HepG2 (cell line): ENCODE results near the gene DCK. TPM values are rescaled to one million over a fixed set of nuclear protein-coding genes. Genes with fewer than 3 reads are reported as not detected.

Experiments used
- AGO1 ChIP-seq: fragments of 200-400 bp; formaldehyde crosslinking; IDR thresholded peaks from 2 replicates; pipeline ENCODE4 v1.6.1; 2017; ENCODE audit warnings: mild to moderate bottlenecking, low read depth, low read length, moderate library complexity; ENCODE audit not compliant: poor library complexity, severe bottlenecking
- CEBPB ChIP-seq: IDR thresholded peaks from 2 replicates; pipeline ENCODE4 v1.6.1; 2011; ENCODE audit warnings: low read depth, low read length, improper control_type of control experiment, borderline replicate concordance
- MAFK ChIP-seq, 2 experiments: IDR thresholded peaks in 1 of 2; conservative IDR thresholded peaks in 1 of 2; 2 replicates each; pipeline ENCODE4 v1.6.1; 2011; ENCODE audit warnings: improper control_type of control experiment in 2 of 2, low read length in 2 of 2
- NCOA5 ChIP-seq: sonication (generic); formaldehyde crosslinking; IDR thresholded peaks from 2 replicates; pipeline ENCODE4 v1.4.0; 2020; ENCODE audit warnings: missing genetic modification reagents
- SAP130 ChIP-seq: IDR thresholded peaks from 2 replicates; pipeline ENCODE4 v1.6.1; 2016; ENCODE audit warnings: low read depth
- TBX2 ChIP-seq: sonication (generic); formaldehyde crosslinking; IDR thresholded peaks from 2 replicates; pipeline ENCODE4 v1.5.0; 2020; ENCODE audit warnings: missing genetic modification reagents, mild to moderate bottlenecking, borderline replicate concordance
- TBX3 ChIP-seq: fragments of 450-650 bp; IDR thresholded peaks from 2 replicates; pipeline ENCODE4 v1.6.1; 2017; ENCODE audit warnings: antibody characterized with exemption, mild to moderate bottlenecking, inconsistent platforms, borderline replicate concordance
- TOPORS ChIP-seq: sonication (generic); formaldehyde crosslinking; IDR thresholded peaks from 2 replicates; pipeline ENCODE4 v1.8.0; 2023; ENCODE audit warnings: mild to moderate bottlenecking, missing genetic modification reagents
- ZKSCAN5 ChIP-seq: sonication (generic); formaldehyde crosslinking; IDR thresholded peaks from 2 replicates; pipeline ENCODE4 v1.5.1; 2020; ENCODE audit warnings: mild to moderate bottlenecking, missing genetic modification reagents
- ZMYM3 ChIP-seq: sonication (generic); formaldehyde crosslinking; IDR thresholded peaks from 2 replicates; pipeline ENCODE4 v1.5.1; 2020; ENCODE audit warnings: mild to moderate bottlenecking, missing genetic modification reagents
- ZNF337 ChIP-seq: sonication (generic); formaldehyde crosslinking; IDR thresholded peaks from 2 replicates; pipeline ENCODE4 v1.5.1; 2020; ENCODE audit warnings: missing genetic modification reagents, low read depth, mild to moderate bottlenecking, borderline replicate concordance
- ZNF484 ChIP-seq: sonication (generic); formaldehyde crosslinking; IDR thresholded peaks from 2 replicates; pipeline ENCODE4 v1.5.1; 2020; ENCODE audit warnings: mild to moderate bottlenecking, low read depth, missing genetic modification reagents, borderline replicate concordance
- ZNF547 ChIP-seq: sonication (generic); formaldehyde crosslinking; IDR thresholded peaks from 2 replicates; pipeline ENCODE4 v1.5.1; 2020; ENCODE audit warnings: mild to moderate bottlenecking, missing genetic modification reagents
- ZNF703 ChIP-seq: sonication (generic); formaldehyde crosslinking; IDR thresholded peaks from 2 replicates; pipeline ENCODE4 v1.5.1; 2020; ENCODE audit warnings: missing genetic modification reagents, mild to moderate bottlenecking, moderate library complexity, borderline replicate concordance
- ZNF768 ChIP-seq: sonication (generic); formaldehyde crosslinking; IDR thresholded peaks from 2 replicates; pipeline ENCODE4 v1.4.0; 2020; ENCODE audit warnings: missing genetic modification reagents
- polyA plus RNA-seq, 8 experiments: library from polyadenylated mRNA; depleted of rRNA in 3 of 8; stranded (reverse) in 7 of 8; unstranded in 1 of 8; fragments of >200 nt; fragmentation: Illumina TruSeq in 4 of 8; extraction: Trizol in 4 of 8; gene quantifications; 2 replicates each; pipeline versions ENCODE4 v1.2.1 to v1.2.3, GENCODE V29; 2011 to 2016; ENCODE audit warnings: low read depth in 4 of 8, missing spikeins in 1 of 8, mixed read lengths in 1 of 8; ENCODE audit not compliant: insufficient read depth in 1 of 8
- total RNA-seq, 5 experiments: library from RNA; depleted of rRNA; stranded (reverse); fragments of >200 nt; fragmentation: Illumina TruSeq; extraction: Trizol; gene quantifications; 2 replicates each; pipeline ENCODE4 v1.2.3, GENCODE V29; 2016; ENCODE audit warnings: low read depth in 1 of 5
- TF ChIP-seq, protein P1 (sequence below): sonication (generic); formaldehyde crosslinking; IDR thresholded peaks from 2 replicates; pipeline ENCODE4 v1.4.0; 2020; ENCODE audit warnings: missing genetic modification reagents, mild to moderate bottlenecking, borderline replicate concordance
- TF ChIP-seq, protein P2 (sequence below): sonication (generic); formaldehyde crosslinking; IDR thresholded peaks from 2 replicates; pipeline ENCODE4 v1.8.1; 2022; ENCODE audit warnings: low read depth, mild to moderate bottlenecking, missing genetic modification reagents
- TF ChIP-seq, protein P3 (sequence below): sonication (generic); formaldehyde crosslinking; IDR thresholded peaks from 2 replicates; pipeline ENCODE4 v1.4.0; 2020; ENCODE audit warnings: missing genetic modification reagents
- TF ChIP-seq, protein P4 (sequence below): sonication (generic); formaldehyde crosslinking; IDR thresholded peaks from 2 replicates; pipeline ENCODE4 v1.8.1; 2023; ENCODE audit warnings: mild to moderate bottlenecking, moderate library complexity, missing genetic modification reagents

Gene DCK
- total and polyA plus RNA-seq, 2 of the 13 experiments (the other 11 are each of a cell fraction or from before 2014, with no cell fraction given), result 5.7 to 21.8 TPM

DNA sequence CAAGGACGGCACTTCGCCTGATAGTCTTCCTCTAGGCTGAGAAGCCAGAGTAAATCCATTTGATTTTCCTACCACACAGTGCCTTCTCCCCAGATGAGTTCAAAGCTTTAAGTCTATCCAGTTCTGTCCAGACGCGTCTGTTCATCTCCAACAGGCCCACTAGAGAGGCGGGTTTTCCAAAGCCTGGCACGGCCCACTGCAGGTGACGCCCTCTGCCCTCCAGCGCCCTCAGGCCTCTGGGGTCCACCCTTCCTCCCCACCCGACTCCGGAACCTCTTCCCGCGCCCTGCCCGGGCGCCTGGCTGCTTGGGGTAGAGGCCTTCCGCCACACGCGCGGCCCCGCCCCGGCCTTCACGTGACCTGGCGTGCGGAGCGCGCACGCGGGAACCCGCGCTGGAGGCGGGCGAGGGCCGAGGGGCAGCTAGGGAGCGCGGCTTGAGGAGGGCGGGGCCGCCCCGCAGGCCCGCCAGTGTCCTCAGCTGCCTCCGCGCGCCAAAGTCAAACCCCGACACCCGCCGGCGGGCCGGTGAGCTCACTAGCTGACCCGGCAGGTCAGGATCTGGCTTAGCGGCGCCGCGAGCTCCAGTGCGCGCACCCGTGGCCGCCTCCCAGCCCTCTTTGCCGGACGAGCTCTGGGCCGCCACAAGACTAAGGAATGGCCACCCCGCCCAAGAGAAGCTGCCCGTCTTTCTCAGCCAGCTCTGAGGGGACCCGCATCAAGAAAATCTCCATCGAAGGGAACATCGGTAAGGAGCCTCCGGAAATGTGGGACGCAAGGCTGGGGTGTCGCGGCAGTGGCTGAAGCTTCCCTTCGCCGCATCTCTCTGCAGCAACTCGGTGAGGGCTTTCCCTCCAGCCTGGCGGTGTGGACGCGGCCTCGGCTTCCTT, at the start of gene DCK (continued):
- TF ChIP-seq, protein P1, sequence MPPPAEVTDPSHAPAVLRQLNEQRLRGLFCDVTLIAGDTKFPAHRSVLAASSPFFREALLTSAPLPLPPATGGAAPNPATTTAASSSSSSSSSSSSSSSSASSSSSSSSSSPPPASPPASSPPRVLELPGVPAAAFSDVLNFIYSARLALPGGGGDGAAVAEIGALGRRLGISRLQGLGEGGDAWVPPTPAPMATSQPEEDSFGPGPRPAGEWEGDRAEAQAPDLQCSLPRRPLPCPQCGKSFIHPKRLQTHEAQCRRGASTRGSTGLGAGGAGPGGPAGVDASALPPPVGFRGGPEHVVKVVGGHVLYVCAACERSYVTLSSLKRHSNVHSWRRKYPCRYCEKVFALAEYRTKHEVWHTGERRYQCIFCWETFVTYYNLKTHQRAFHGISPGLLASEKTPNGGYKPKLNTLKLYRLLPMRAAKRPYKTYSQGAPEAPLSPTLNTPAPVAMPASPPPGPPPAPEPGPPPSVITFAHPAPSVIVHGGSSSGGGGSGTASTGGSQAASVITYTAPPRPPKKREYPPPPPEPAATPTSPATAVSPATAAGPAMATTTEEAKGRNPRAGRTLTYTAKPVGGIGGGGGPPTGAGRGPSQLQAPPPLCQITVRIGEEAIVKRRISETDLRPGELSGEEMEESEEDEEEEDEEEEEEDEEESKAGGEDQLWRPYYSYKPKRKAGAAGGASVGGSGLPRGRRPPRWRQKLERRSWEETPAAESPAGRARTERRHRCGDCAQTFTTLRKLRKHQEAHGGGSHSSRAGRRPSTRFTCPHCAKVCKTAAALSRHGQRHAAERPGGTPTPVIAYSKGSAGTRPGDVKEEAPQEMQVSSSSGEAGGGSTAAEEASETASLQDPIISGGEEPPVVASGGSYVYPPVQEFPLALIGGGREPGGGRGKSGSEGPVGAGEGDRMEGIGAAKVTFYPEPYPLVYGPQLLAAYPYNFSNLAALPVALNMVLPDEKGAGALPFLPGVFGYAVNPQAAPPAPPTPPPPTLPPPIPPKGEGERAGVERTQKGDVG (CRISPR knock-in tag), result no peak
- no peak for TF ChIP-seq CEBPB
- peak; percentile 97 for TF ChIP-seq SAP130
- 0 out of 2 replicates have a peak, but pooled peaks have one; percentile 22 for TF ChIP-seq ZMYM3 (CRISPR knock-in tag)
- no peak for TF ChIP-seq ZNF484 (CRISPR knock-in tag)
- TF ChIP-seq ZNF547 (CRISPR knock-in tag), result peak; percentile 80
- TF ChIP-seq ZNF768, result no peak
- no peak for TF ChIP-seq ZKSCAN5 (CRISPR knock-in tag)
- TF ChIP-seq ZNF703 (CRISPR knock-in tag), result no peak; the same call in 1 of the 2 replicates
- 0 out of 2 replicates have a peak, but pooled peaks have one; percentile 43 for TF ChIP-seq TOPORS (CRISPR knock-in tag)
- no peak for TF ChIP-seq ZNF337 (CRISPR knock-in tag)
- peak; percentile 6; the same call in 1 of the 2 replicates for TF ChIP-seq TBX3
- TF ChIP-seq, protein P2, sequence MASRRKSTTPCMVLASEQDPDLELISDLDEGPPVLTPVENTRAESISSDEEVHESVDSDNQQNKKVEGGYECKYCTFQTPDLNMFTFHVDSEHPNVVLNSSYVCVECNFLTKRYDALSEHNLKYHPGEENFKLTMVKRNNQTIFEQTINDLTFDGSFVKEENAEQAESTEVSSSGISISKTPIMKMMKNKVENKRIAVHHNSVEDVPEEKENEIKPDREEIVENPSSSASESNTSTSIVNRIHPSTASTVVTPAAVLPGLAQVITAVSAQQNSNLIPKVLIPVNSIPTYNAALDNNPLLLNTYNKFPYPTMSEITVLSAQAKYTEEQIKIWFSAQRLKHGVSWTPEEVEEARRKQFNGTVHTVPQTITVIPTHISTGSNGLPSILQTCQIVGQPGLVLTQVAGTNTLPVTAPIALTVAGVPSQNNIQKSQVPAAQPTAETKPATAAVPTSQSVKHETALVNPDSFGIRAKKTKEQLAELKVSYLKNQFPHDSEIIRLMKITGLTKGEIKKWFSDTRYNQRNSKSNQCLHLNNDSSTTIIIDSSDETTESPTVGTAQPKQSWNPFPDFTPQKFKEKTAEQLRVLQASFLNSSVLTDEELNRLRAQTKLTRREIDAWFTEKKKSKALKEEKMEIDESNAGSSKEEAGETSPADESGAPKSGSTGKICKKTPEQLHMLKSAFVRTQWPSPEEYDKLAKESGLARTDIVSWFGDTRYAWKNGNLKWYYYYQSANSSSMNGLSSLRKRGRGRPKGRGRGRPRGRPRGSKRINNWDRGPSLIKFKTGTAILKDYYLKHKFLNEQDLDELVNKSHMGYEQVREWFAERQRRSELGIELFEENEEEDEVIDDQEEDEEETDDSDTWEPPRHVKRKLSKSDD (CRISPR knock-in tag), result 0 out of 2 replicates have a peak, but pooled peaks have one; percentile 45
- TF ChIP-seq, protein P3, sequence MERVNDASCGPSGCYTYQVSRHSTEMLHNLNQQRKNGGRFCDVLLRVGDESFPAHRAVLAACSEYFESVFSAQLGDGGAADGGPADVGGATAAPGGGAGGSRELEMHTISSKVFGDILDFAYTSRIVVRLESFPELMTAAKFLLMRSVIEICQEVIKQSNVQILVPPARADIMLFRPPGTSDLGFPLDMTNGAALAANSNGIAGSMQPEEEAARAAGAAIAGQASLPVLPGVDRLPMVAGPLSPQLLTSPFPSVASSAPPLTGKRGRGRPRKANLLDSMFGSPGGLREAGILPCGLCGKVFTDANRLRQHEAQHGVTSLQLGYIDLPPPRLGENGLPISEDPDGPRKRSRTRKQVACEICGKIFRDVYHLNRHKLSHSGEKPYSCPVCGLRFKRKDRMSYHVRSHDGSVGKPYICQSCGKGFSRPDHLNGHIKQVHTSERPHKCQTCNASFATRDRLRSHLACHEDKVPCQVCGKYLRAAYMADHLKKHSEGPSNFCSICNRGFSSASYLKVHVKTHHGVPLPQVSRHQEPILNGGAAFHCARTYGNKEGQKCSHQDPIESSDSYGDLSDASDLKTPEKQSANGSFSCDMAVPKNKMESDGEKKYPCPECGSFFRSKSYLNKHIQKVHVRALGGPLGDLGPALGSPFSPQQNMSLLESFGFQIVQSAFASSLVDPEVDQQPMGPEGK (CRISPR knock-in tag), result peak; percentile 60
- peak; percentile 46 for TF ChIP-seq AGO1
- TF ChIP-seq MAFK (conservative IDR thresholded peaks at IDR 0.05 in 1 of 2, IDR thresholded peaks at IDR 0.05 in 1 of 2; ENCODE audit: low read length in 2 of 2), result no peak
- no peak; the same call in 1 of the 2 replicates for TF ChIP-seq TBX2 (CRISPR knock-in tag)
- no peak for TF ChIP-seq NCOA5
- TF ChIP-seq, protein P4, sequence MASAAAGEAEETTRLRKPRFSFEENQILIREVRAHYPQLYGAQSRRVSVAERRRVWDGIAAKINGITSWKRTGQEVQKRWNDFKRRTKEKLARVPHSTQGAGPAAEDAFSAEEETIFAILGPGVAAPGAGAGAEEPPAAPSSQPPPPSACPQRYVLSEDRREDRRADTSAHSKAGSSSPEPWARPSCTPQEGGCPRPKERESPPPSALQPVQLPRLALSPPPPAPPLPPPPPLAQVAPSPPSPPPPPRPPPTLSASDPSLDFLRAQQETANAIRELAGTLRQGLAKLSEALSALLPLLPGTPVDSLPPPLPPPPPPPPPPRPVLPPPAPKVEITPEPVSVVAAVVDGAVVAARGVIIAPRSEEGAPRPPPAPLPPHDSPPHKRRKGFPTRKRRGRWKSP (CRISPR knock-in tag), result peak; percentile 43; the same call in 1 of the 2 replicates
